ENCODE results near the gene DOCK4.

DNA sequence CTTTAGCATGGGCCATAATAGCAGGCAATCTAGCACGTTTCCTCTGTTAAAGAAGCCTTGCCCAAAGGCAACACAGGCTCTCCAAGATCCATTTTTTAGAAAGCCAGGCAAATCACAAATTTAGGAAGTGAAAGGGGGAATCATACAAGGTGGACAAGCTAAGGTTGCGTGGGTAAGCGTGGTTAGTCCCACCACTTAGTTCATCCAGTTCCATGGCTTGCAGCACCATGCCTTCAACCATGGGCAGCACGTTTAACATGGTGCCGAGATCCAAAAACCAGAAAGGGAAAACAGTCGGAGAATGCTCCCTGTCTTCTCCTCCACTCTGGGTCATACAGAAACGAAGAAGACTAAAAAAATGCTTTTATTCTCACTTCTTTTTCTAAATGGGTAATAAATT is 409.5 kb downstream of the DOCK4 start:
- TF ChIP-seq, protein P1, sequence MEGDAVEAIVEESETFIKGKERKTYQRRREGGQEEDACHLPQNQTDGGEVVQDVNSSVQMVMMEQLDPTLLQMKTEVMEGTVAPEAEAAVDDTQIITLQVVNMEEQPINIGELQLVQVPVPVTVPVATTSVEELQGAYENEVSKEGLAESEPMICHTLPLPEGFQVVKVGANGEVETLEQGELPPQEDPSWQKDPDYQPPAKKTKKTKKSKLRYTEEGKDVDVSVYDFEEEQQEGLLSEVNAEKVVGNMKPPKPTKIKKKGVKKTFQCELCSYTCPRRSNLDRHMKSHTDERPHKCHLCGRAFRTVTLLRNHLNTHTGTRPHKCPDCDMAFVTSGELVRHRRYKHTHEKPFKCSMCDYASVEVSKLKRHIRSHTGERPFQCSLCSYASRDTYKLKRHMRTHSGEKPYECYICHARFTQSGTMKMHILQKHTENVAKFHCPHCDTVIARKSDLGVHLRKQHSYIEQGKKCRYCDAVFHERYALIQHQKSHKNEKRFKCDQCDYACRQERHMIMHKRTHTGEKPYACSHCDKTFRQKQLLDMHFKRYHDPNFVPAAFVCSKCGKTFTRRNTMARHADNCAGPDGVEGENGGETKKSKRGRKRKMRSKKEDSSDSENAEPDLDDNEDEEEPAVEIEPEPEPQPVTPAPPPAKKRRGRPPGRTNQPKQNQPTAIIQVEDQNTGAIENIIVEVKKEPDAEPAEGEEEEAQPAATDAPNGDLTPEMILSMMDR (IDR thresholded peaks at IDR 0.05) = no peak
- no peak for TF ChIP-seq POLR2A (IDR thresholded peaks at IDR 0.05)
